Left lung (tissue), 10 donors: ENCODE results near the gene TSSK6. TPM values are rescaled to one million over a fixed set of nuclear protein-coding genes. Genes with fewer than 3 reads are reported as not detected.

ENCODE experiments used
- ATAC-seq: fragments of 200-7000 bp; cut with Tn5 transposase; one replicate; pipeline ENCODE4 v1.9.1; 2020; ENCODE audit warnings: moderate library complexity
- DNase-seq, 4 donors: peaks; one replicate each; pipeline ENCODE4 v3.0.0-alpha.2; 2013 to 2020
- H3K27ac ChIP-seq, 2 donors: fragments of 200-600 bp; sonication (generic) in 1 of 2; one replicate each; pipeline versions ENCODE4 v1.5.0 to v1.8.0; 2020 to 2021
- H3K27me3 ChIP-seq, 2 donors: fragments of 200-600 bp; sonication (generic) in 1 of 2; one replicate each; pipeline versions ENCODE4 v1.5.0 to v1.8.0; 2020 to 2021
- H3K36me3 ChIP-seq, 2 donors: fragments of 200-600 bp; sonication (generic) in 1 of 2; one replicate each; pipeline versions ENCODE4 v1.5.0 to v1.8.0; 2020 to 2021
- H3K4me1 ChIP-seq, 2 donors: fragments of 200-600 bp; one replicate each; pipeline ENCODE4 v1.8.0; 2021
- H3K4me3 ChIP-seq, 2 donors: fragments of 200-600 bp; sonication (generic) in 1 of 2; one replicate each; pipeline versions ENCODE4 v1.5.0 to v1.8.0; 2020 to 2021; ENCODE audit warnings: mild to moderate bottlenecking in 1 of 2
- H3K9me3 ChIP-seq, 2 donors: fragments of 200-600 bp; sonication (generic) in 1 of 2; one replicate each; pipeline versions ENCODE4 v1.5.0 to v1.8.0; 2020 to 2021
- intact Hi-C, 2 donors: fragments of 100-400 bp; cut with DNase I; formaldehyde crosslinking; loops; one replicate each; pipeline versions ENCODE4 v1.11.2 to v1.14.2; 2022
- polyA plus RNA-seq, 6 donors: library from polyadenylated mRNA; unstranded; fragments of 120-200 nt; gene quantifications; one replicate each; pipeline ENCODE4 v1.2.1, GENCODE V29; 2013; ENCODE audit not compliant: insufficient read length in 6 of 6
- total RNA-seq, 2 donors: library from RNA; stranded (reverse); fragmentation: NEBNext Ultra II Directional; extraction: Animal tissue kit (Norgen Biotek cat#: 25700); gene quantifications; one replicate each; pipeline ENCODE4 v1.2.1, GENCODE V29; 2021
- TF ChIP-seq, protein P1 (sequence below), 2 donors: fragments of 200-600 bp; sonication (generic) in 1 of 2; IDR thresholded peaks; one replicate each; pipeline versions ENCODE4 v1.5.0 to v1.8.0; 2021; ENCODE audit warnings: antibody characterized with exemption in 2 of 2
- donor health status: DM: no; HTN: yes; CAD: no.
- donor health status: DM: no; HTN: no; CAD: no.

Gene TSSK6
- total and polyA plus RNA-seq, 8 donors: 0.67 to 1.4 (median 1.2) TPM

DNA sequence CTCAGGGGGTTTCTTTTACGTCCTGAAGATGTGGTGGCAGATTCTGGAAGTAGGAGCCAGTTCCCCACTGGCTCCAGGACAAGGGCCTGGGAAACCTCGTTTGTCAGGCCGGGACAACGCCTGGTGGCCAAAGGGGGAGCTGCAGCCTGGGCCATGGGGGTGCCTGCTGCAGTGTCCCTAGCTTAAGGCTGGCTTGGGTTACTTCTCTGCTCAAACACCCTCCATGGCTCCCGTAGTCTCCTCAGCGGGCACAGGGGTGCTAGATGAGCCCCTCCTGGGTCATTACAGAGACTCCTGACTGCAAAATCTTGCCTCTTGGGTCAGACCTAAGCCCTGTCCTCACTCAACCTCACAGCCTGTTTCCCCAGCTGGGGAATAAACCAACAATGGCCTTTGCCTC, 37.5 kb upstream of the TSSK6 start:
- no peak for ATAC-seq
- intact Hi-C loops: no loop called here

DNA sequence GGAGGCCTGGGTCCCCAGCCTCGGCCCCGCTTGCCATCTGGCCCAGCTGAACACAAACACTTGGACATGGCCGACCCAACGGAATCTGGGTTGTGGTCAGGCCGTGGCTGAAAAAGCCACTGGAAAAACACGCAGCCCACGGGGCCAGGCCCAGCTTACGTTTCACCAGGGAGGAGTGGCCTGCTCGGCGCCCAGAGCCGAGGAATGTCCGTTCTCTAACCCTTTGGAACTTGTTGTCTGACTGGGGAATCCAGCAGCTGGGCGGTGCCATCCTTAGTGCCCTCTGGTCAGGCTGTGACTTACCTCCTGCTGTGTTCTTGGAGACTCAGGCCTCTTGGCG, 36.5 kb upstream of the TSSK6 start:
- Histone ChIP-seq H3K4me1 (no peaks in the 10 kb centered on the region), H3K9me3 (peaks cover 0 to 2% of the 10 kb centered on the region in 2 donors), H3K27me3 (peaks cover 0 to 53% of the 10 kb centered on the region in 2 donors), H3K36me3 (no peaks in the 10 kb centered on the region), H3K27ac (no peak overlapping the region), H3K4me3 (no peak overlapping the region)
- ATAC-seq (no peak), DNase-seq (no peak)
- intact Hi-C loops: no loop called here
- TF ChIP-seq, protein P1, sequence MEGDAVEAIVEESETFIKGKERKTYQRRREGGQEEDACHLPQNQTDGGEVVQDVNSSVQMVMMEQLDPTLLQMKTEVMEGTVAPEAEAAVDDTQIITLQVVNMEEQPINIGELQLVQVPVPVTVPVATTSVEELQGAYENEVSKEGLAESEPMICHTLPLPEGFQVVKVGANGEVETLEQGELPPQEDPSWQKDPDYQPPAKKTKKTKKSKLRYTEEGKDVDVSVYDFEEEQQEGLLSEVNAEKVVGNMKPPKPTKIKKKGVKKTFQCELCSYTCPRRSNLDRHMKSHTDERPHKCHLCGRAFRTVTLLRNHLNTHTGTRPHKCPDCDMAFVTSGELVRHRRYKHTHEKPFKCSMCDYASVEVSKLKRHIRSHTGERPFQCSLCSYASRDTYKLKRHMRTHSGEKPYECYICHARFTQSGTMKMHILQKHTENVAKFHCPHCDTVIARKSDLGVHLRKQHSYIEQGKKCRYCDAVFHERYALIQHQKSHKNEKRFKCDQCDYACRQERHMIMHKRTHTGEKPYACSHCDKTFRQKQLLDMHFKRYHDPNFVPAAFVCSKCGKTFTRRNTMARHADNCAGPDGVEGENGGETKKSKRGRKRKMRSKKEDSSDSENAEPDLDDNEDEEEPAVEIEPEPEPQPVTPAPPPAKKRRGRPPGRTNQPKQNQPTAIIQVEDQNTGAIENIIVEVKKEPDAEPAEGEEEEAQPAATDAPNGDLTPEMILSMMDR (IDR thresholded peaks at IDR 0.05): no peak

More for the DNA sequence above, 37.5 kb upstream of the TSSK6 start:
- Histone ChIP-seq H3K27me3 (peaks cover 0 to 44% of the 10 kb centered on the region in 2 donors), H3K4me3 (no peak overlapping the region), H3K36me3 (no peaks in the 10 kb centered on the region), H3K9me3 (peaks cover 0 to 2% of the 10 kb centered on the region in 2 donors), H3K4me1 (no peaks in the 10 kb centered on the region), H3K27ac (no peak overlapping the region)
- DNase-seq: no peak
- TF ChIP-seq, protein P1 (IDR thresholded peaks at IDR 0.05): peak; percentile 45 to 73

DNA sequence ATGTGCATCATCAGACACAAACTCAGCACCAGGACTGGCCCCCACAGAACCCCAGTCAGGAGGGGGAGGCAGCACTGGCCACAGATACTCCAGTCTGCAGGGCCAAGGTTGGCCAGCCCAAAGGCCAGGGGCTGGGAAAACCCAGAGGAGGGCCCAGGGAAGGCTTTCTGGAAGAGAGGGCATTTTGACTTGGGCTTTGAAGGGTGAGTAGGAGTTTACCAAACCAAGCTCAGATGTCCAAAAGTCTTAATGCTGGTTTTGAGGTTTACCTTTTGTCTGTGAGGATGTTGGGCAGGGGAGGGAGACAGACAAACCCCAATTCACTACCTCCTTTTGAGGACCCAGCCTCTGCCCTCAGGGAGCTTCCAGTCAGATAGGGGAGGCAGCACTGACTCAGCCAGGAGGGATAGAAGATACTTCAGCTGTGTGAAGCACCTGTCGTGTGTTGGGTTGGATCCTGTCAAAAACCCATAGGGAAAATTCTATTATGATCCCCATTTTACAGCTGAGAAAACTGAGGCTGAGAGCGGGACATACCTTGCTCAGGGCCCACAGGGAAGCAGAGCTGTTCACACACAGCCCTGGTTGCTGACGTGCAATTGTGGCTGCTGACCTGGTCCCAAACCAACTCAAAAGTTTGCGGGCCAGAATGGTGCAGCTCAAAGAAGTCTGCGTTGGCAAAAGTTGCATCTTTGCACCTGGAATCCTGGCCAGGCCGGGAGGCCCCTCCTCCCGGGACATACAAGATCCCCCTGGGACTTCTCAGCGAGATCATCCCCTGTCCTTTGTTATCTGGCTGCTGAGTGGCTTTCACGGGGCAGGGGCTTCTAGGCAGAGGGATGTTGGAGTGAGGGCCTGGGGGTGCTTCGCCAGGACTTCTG, 35.9 kb upstream of the TSSK6 start:
- Histone ChIP-seq H3K9me3 (peaks cover 0 to 2% of the 10 kb centered on the region in 2 donors), H3K27ac (no peak overlapping the region), H3K4me3 (no peak overlapping the region), H3K36me3 (no peaks in the 10 kb centered on the region), H3K27me3 (peaks cover 0 to 58% of the 10 kb centered on the region in 2 donors), H3K4me1 (no peaks in the 10 kb centered on the region)
- intact Hi-C loops: no loop called here
- TF ChIP-seq, protein P1 (IDR thresholded peaks at IDR 0.05): no peak
- DNase-seq (no peak), ATAC-seq (no peak)

DNA sequence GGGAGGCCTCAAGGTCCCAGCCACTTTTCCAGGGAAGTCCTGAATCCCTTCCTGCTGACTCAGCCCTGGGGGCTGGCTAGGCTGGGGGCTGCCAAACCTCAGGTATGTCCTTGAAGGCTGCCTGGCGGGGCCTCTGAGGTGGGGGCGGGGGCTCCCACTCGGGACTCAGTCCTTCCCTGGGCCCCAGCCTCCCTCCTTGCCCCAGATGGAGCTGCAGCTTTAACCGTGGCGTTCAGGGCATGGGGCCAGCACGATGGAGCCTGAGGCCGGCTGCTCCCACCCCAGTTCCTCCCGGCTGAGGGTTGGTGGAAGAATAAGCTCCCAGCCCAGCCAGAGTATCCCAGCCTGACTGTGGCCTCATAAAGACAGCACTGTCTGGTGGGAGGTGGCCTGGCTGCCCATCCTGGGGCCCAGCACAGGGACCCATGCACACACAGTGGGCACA, 35.2 kb upstream of the TSSK6 start:
- TF ChIP-seq, protein P1 (IDR thresholded peaks at IDR 0.05): no peak
- Histone ChIP-seq H3K27me3 (peaks cover 0 to 62% of the 10 kb centered on the region in 2 donors), H3K4me1 (no peaks in the 10 kb centered on the region), H3K27ac (no peak overlapping the region), H3K36me3 (no peaks in the 10 kb centered on the region), H3K4me3 (no peak overlapping the region), H3K9me3 (peaks cover 0 to 2% of the 10 kb centered on the region in 2 donors)
- DNase-seq (peak in 1 of 4 donors; percentile 72), ATAC-seq (peak; percentile 11)
- intact Hi-C loops: no loop called here

DNA sequence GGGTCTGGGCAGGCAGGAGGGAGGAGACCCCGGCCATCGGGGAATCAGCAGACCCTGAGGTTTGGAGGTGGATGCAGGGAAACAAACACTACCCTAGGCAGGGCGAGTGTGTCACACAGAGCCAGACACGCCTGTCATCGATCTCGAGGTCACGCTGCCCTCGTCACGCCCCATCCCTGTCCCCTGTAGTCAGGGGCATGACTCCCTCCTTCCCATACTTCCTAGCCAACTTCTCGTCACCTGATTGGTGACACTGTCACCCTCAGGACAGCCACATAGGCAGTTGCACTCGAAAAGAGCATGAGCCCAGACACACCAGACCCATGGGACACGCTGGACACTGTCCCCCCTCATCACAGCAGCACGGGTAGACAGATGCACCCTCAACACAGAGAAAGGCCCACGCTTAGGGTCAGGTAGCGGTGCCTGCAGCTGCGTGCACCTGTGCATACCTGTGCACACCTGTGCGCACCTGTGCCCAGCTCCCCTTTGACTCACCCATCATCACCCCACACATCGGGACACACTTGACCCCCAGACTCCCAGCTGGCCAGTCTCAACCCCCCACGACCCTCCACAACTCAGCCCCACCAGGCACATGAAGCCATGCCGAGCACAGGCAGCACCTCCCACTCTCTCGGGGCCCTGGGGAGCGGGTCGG, 34.6 kb upstream of the TSSK6 start:
- H3K4me3 ChIP-seq: no peak overlapping the region
- H3K27me3 ChIP-seq: peaks cover 0 to 66% of the 10 kb centered on the region in 2 donors
- H3K36me3 ChIP-seq: no peaks in the 10 kb centered on the region
- peaks cover 0 to 2% of the 10 kb centered on the region in 2 donors for H3K9me3 ChIP-seq
- ATAC-seq: no peak
- DNase-seq: no peak
- TF ChIP-seq, protein P1 (IDR thresholded peaks at IDR 0.05): no peak
- intact Hi-C loops: no loop called here
- no peak overlapping the region for H3K27ac ChIP-seq
- no peaks in the 10 kb centered on the region for H3K4me1 ChIP-seq
